OCI-LY3 (cell line): ENCODE results near the gene MLC1.

Source experiments
- EZH2phosphoT487 ChIP-seq: fragments of 200-600 bp; shearing (Covaris generic); IDR thresholded peaks from 2 replicates; pipeline ENCODE4 v1.6.1; 2018; ENCODE audit warnings: antibody characterized with exemption, mixed run types, low read depth
- TF ChIP-seq, protein P1 (sequence below): fragments of 200-600, 300-600 bp; sonication (generic); IDR thresholded peaks from 2 replicates; pipeline ENCODE4 v1.5.1; 2014; ENCODE audit warnings: antibody characterized with exemption, low read length, low read depth

DNA sequence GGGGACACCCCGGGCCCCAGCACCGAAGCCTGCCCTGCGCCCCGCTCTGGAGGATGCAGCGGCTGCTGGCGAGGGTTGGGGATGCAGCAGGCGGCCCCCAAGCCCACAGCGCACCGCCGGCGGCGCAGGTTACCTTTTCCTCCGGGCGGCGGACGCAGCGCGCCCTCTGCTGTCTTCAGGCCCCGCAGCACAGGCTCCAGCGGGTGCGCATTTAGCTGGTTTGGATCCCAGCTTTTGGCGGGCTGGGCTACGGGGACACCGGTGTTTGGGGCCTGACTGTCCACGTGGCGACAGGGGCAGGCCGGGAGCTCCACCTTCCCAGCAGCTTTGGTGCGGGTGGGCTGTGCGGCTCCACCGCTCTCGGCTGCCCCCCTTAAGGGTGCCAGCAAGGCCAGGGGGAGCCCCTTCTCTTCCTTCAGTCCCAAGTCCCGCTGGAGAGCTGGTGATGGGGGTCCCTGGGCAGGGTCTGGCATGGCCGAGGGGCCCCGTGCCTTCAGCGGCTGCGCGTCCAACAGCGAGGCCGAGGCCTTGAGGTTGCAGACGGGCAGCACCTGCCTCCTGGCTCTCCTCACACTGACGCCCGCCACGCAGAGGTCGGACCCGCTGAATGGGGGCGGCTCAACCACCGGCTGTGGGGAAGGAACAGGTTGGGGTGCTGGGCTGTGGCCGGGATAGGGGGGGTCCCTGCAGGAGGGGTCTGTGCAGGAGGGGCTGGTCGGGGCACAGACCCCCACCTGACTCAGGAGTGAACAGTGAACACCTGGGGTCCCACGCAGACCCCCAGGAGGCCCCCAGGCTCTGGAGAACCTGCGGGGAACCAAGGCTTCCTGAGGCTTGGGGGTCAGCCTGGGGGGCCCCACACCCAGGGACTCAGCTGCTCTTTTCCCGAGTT is 54.7 kb downstream of the MLC1 start:
- TF ChIP-seq, protein P1, sequence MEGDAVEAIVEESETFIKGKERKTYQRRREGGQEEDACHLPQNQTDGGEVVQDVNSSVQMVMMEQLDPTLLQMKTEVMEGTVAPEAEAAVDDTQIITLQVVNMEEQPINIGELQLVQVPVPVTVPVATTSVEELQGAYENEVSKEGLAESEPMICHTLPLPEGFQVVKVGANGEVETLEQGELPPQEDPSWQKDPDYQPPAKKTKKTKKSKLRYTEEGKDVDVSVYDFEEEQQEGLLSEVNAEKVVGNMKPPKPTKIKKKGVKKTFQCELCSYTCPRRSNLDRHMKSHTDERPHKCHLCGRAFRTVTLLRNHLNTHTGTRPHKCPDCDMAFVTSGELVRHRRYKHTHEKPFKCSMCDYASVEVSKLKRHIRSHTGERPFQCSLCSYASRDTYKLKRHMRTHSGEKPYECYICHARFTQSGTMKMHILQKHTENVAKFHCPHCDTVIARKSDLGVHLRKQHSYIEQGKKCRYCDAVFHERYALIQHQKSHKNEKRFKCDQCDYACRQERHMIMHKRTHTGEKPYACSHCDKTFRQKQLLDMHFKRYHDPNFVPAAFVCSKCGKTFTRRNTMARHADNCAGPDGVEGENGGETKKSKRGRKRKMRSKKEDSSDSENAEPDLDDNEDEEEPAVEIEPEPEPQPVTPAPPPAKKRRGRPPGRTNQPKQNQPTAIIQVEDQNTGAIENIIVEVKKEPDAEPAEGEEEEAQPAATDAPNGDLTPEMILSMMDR: peak; percentile 79
- no peak for TF ChIP-seq EZH2phosphoT487
